ENCODE data around the gene GPALPP1. TPM values are rescaled to one million over a fixed set of nuclear protein-coding genes. Genes with fewer than 3 reads are reported as not detected.

Gene GPALPP1
- total and polyA plus RNA-seq, 2 donors (not counting 1 experiment from before 2014, with no cell fraction given): 19.7 to 41.8 TPM

- intact Hi-C loops (cut with micrococcal nuclease): loop anchor here (2.0 to 5.0 kb wide), 6 partner anchors 53 to 1065 kb away; partner anchors contain the start of genes GTF2F2, SLC25A30 and TSC22D1
- H3K27me3 Mint-ChIP-seq: no peaks in the 10 kb centered on the region
- H3K4me3 Mint-ChIP-seq: no peak overlapping the region
- Histone ChIP-seq H3K36me3 (replicated peaks in 1 of 2; ENCODE audit: control extremely low read depth in 1 of 2, control insufficient read depth in 1 of 2, extremely low read depth in 1 of 2, insufficient read depth in 2 of 2, low read length in 1 of 2) (peaks cover 0 to 4% of the 10 kb centered on the region in 2 experiments), H3K27me3 (replicated peaks in 1 of 4; ENCODE audit: control extremely low read depth in 1 of 4, control insufficient read depth in 3 of 4, insufficient read depth in 4 of 4, low read length in 3 of 4) (no peaks in the 10 kb centered on the region), H3K27ac (ENCODE audit: low read length in 2 of 2) (no peak overlapping the region), H3K4me3 (ENCODE audit: control extremely low read depth in 1 of 5, extremely low read depth in 1 of 5, insufficient read depth in 1 of 5, low read depth in 2 of 5, low read length in 4 of 5) (no peak overlapping the region), H3K9ac (ENCODE audit: low read length) (no peak overlapping the region), H3K4me1 (ENCODE audit: control insufficient read depth in 2 of 2, insufficient read depth in 2 of 2, low read length in 2 of 2) (peaks cover 18 to 22% of the 10 kb centered on the region in 2 donors), H4K20me1 (ENCODE audit: control insufficient read depth, insufficient read depth, low read length, poor library complexity, severe bottlenecking) (no peaks in the 10 kb centered on the region), H3K79me2 (ENCODE audit: control insufficient read depth, insufficient read depth, low read length) (no peaks in the 10 kb centered on the region), H3K4me2 (replicated peaks; ENCODE audit: low read depth, low read length, poor library complexity, severe bottlenecking) (no peak overlapping the region), H2AFZ (ENCODE audit: insufficient read depth, low read depth, low read length, poor library complexity, severe bottlenecking) (no peak overlapping the region), H3K9me3 (ENCODE audit: control extremely low read depth in 1 of 3, control insufficient read depth in 2 of 3, insufficient read depth in 1 of 3, low read length in 2 of 3) (no peaks in the 10 kb centered on the region)
- no peak overlapping the region for H3K27ac Mint-ChIP-seq
- DNase-seq (no peak), ATAC-seq (ENCODE audit: low read depth) (no peak)
- WGBS (ENCODE audit: insufficient coverage): 92% methylated on average over 4 of the region's 7 CpGs
- H3K4me1 Mint-ChIP-seq: peaks cover 3% of the 10 kb centered on the region
- ChIA-PET POLR2A (no interaction called here), CTCF (interaction anchor here (1.0 to 11.8 kb wide), 5 partner anchors 8 to 501 kb away, joined by 3 to 156 read pairs (median 4); no protein-coding TSS in a partner anchor)
- TF ChIP-seq CTCF (IDR thresholded peaks at IDR 0.05) (no peak), EZH2 (IDR thresholded peaks at IDR 0.05; ENCODE audit: borderline replicate concordance, insufficient read depth, low read depth, low read length, poor library complexity, severe bottlenecking) (no peak)
- no peaks in the 10 kb centered on the region for H3K9me3 Mint-ChIP-seq (ENCODE audit: insufficient read depth)
These were observed 17.4 kb upstream of the GPALPP1 start for GRCh38 chr13:44971656-44972595.

Data from B cell (primary cell).